Activated CD4-positive, alpha-beta T cell treated with anti-CD3 and anti-CD28 coated beads, Interleukin-2, amount 10 ng/mL, durations not matched to agents 24 days and 14 days (primary cell): ENCODE measurements around the gene SLC17A9. TPM values are rescaled to one million over a fixed set of nuclear protein-coding genes. Genes with fewer than 3 reads are reported as not detected.

Experiments used
- DNase-seq: peaks from one replicate; pipeline ENCODE4 v3.0.0; 2022
- H3K27ac Mint-ChIP-seq: one replicate; pipeline ENCODE4 v1.8.0; 2022; ENCODE audit warnings: mild to moderate bottlenecking, mixed read lengths
- H3K27me3 Mint-ChIP-seq: one replicate; pipeline ENCODE4 v1.8.0; 2022; ENCODE audit warnings: mixed read lengths
- H3K36me3 Mint-ChIP-seq: one replicate; pipeline ENCODE4 v1.8.0; 2022; ENCODE audit warnings: low read depth, mild to moderate bottlenecking, mixed read lengths
- H3K4me1 Mint-ChIP-seq: one replicate; pipeline ENCODE4 v1.8.0; 2021; ENCODE audit warnings: mixed read lengths
- H3K4me3 Mint-ChIP-seq: one replicate; pipeline ENCODE4 v1.8.0; 2022; ENCODE audit warnings: mild to moderate bottlenecking, moderate library complexity, mixed read lengths
- H3K9me3 Mint-ChIP-seq: one replicate; pipeline ENCODE4 v1.8.0; 2021; ENCODE audit warnings: mixed read lengths
- intact Hi-C: fragments of 100-400 bp; cut with micrococcal nuclease; formaldehyde crosslinking; loops from one replicate; pipeline ENCODE4 v1.15.1; 2023
- total RNA-seq: library from RNA; stranded (reverse); gene quantifications from 2 replicates; pipeline ENCODE4 v1.2.3, GENCODE V29; 2022

The SLC17A9 gene
- total RNA-seq, 1 donor from 2014 or later, result 13.0 TPM

GRCh38 chr20:62951143-62951895 lies 1.2 kb upstream of the SLC17A9 start:
- no peaks in the 10 kb centered on the region for H3K9me3 Mint-ChIP-seq
- peaks cover 18% of the 10 kb centered on the region for H3K4me1 Mint-ChIP-seq
- H3K4me3 Mint-ChIP-seq, result no peak overlapping the region
- H3K36me3 Mint-ChIP-seq, result peaks cover 44% of the 10 kb centered on the region
- peak overlapping the region; percentile 1 for H3K27ac Mint-ChIP-seq
- H3K27me3 Mint-ChIP-seq, result no peaks in the 10 kb centered on the region
- intact Hi-C loops, result no loop called here
- no peak for DNase-seq

DNA sequence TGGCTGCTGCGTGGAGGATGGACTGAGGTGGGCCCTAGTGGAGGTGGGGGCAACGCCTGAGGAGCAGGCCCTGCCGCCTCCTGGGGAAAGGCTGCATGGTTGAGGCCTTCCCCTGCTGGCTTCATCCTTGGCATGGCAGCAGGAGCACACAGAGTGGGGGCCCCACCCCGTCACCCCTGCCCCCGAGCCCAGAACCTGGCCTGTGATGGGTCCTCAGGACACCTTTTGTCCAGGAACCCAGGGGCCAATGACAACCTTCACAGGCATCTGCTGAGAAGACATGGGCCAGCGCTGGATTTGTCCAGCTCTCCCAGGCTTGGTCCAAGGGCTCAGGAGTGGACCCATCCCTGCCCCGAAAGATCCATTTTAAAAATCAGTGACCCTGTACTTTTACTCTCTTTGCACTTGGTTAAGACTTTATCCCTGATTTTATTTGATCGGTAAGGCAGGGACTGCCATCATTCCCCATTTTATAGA lies 575 bp upstream of the SLC17A9 start:
- Mint-ChIP-seq H3K27me3 (no peaks in the 10 kb centered on the region), H3K27ac (peak overlapping the region; percentile 53), H3K9me3 (no peaks in the 10 kb centered on the region), H3K4me1 (peaks cover 18% of the 10 kb centered on the region), H3K4me3 (peak overlapping the region; percentile 82), H3K36me3 (peaks cover 37% of the 10 kb centered on the region)
- intact Hi-C loops, result loop anchor here (2.0 kb wide), 1 partner anchor 13 kb away; the partner anchor contains the start of gene GID8
- no peak for DNase-seq

GRCh38 chr20:62952968-62953838 lies 694 bp downstream of the SLC17A9 start:
- no peak for DNase-seq
- peaks cover 18% of the 10 kb centered on the region for H3K4me1 Mint-ChIP-seq
- H3K9me3 Mint-ChIP-seq, result no peaks in the 10 kb centered on the region
- H3K27me3 Mint-ChIP-seq, result no peaks in the 10 kb centered on the region
- H3K27ac Mint-ChIP-seq, result peak overlapping the region; percentile 89
- H3K4me3 Mint-ChIP-seq, result peak overlapping the region; percentile 82
- intact Hi-C loops, result loop anchor here (2.0 kb wide), 1 partner anchor 14 kb away; the partner anchor contains the start of gene GID8
- H3K36me3 Mint-ChIP-seq, result peaks cover 25% of the 10 kb centered on the region

DNA sequence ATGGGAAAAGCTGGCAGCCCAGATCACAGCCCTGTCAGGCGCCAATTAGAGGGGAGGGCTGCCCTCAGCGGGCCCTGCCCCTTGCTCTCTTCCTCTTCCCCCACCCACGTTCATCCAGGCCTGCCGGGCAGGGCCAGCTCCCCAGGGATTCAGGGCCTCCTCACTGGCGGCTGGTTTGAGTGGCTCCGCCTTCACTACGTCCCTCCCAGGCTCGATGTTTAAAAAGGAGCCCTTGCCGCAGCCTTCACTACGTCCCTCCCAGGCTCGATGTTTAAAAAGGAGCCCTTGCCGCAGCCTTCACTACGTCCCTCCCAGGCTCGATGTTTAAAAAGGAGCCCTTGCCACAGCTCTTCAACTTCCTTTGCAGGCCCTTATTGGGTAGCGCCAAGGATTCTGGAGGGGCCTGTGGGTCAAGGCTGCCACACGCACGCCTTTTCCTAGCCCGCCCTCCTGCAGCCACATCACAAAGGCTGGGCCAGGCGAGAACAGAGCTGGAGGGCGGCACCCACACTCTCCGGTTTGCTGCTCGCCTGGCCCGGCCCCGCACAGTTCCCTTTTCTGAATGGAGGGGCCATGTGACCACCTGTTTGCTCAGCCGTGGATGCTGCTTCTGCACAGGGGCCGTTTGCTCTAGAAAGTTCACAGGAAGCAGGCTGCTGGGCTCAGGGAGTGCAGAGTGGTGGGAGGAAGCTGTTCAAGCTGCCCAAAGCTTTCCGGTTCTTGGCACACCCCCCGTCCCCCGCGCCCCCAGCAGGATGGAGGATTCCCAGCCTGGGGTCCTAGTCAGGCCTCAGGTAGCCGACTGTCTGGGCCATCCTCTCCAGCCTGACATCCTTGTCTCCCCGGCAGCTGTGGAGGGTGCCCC lies 1.6 kb downstream of the SLC17A9 start:
- no peaks in the 10 kb centered on the region for H3K9me3 Mint-ChIP-seq
- peak; percentile 92 for DNase-seq
- peak overlapping the region; percentile 82 for H3K4me3 Mint-ChIP-seq
- H3K27ac Mint-ChIP-seq, result peak overlapping the region; percentile 89
- no peaks in the 10 kb centered on the region for H3K27me3 Mint-ChIP-seq
- intact Hi-C loops, result loop anchor here (2.0 kb wide), 1 partner anchor 15 kb away; the partner anchor contains the start of gene GID8
- peaks cover 18% of the 10 kb centered on the region for H3K4me1 Mint-ChIP-seq
- peaks cover 16% of the 10 kb centered on the region for H3K36me3 Mint-ChIP-seq

GRCh38 chr20:62955519-62956386 lies 3.2 kb downstream of the SLC17A9 start:
- peaks cover 18% of the 10 kb centered on the region for H3K4me1 Mint-ChIP-seq
- no peak overlapping the region for H3K4me3 Mint-ChIP-seq
- no peak overlapping the region for H3K27ac Mint-ChIP-seq
- no peak for DNase-seq
- intact Hi-C loops, result no loop called here
- H3K36me3 Mint-ChIP-seq, result peaks cover 3% of the 10 kb centered on the region
- H3K9me3 Mint-ChIP-seq, result no peaks in the 10 kb centered on the region
- no peaks in the 10 kb centered on the region for H3K27me3 Mint-ChIP-seq

GRCh38 chr20:62956387-62957135 lies 4.1 kb downstream of the SLC17A9 start:
- peaks cover 15% of the 10 kb centered on the region for H3K4me1 Mint-ChIP-seq
- no peak overlapping the region for H3K4me3 Mint-ChIP-seq
- H3K36me3 Mint-ChIP-seq, result no peaks in the 10 kb centered on the region
- H3K9me3 Mint-ChIP-seq, result no peaks in the 10 kb centered on the region
- no peak overlapping the region for H3K27ac Mint-ChIP-seq
- intact Hi-C loops, result no loop called here
- DNase-seq, result no peak
- H3K27me3 Mint-ChIP-seq, result no peaks in the 10 kb centered on the region

DNA sequence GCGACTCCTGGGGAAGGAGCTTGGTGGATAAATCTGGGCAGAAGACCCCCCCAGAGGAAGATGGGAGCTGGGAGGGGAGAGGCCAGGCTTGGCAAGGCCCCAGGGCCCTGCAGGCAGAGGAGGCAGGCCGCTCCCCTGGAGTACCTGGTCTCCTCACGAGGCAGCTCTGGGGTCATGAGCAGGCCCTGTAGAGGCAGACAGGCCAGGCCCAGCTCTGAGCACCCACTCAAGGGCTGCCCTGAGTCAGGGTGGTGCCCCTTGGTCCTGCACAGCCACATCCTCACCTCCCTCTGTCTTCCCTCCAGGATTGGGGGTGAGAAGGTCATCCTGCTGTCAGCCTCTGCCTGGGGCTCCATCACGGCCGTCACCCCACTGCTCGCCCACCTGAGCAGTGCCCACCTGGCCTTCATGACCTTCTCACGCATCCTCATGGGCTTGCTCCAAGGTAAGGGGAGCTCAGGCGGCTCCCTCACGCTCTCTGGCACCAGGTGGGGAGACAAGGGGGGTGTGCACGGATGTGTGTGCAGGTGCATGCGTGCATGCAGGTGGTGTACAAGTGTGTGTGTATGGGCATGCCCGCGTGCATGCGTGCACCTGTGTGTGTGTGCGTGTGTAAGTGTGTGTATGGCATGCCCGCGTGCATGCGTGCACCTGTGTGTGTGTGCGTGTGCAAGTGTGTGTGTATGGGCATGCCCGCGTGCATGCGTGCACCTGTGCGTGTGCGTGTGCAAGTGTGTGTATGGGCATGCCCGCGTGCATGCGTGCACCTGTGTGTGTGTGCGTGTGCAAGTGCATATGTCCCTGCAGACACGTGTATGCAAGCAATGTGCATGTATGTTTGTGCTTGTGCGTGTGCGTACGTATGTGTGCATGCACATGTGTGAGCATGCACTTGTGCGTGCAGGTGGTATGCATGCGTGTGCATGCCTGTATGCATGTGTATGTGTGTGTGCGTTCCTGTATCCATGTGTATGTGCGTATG lies 4.9 kb downstream of the SLC17A9 start:
- H3K27me3 Mint-ChIP-seq, result no peaks in the 10 kb centered on the region
- H3K4me3 Mint-ChIP-seq, result no peak overlapping the region
- intact Hi-C loops, result no loop called here
- H3K4me1 Mint-ChIP-seq, result peaks cover 11% of the 10 kb centered on the region
- H3K27ac Mint-ChIP-seq, result peak overlapping the region; percentile 41
- DNase-seq, result no peak
- no peaks in the 10 kb centered on the region for H3K36me3 Mint-ChIP-seq
- H3K9me3 Mint-ChIP-seq, result no peaks in the 10 kb centered on the region

GRCh38 chr20:62958388-62959100 lies 6.0 kb downstream of the SLC17A9 start:
- Mint-ChIP-seq H3K4me3 (no peak overlapping the region), H3K9me3 (no peaks in the 10 kb centered on the region), H3K27me3 (no peaks in the 10 kb centered on the region), H3K36me3 (no peaks in the 10 kb centered on the region), H3K4me1 (peaks cover 9% of the 10 kb centered on the region), H3K27ac (no peak overlapping the region)
- no peak for DNase-seq
- intact Hi-C loops, result no loop called here

DNA sequence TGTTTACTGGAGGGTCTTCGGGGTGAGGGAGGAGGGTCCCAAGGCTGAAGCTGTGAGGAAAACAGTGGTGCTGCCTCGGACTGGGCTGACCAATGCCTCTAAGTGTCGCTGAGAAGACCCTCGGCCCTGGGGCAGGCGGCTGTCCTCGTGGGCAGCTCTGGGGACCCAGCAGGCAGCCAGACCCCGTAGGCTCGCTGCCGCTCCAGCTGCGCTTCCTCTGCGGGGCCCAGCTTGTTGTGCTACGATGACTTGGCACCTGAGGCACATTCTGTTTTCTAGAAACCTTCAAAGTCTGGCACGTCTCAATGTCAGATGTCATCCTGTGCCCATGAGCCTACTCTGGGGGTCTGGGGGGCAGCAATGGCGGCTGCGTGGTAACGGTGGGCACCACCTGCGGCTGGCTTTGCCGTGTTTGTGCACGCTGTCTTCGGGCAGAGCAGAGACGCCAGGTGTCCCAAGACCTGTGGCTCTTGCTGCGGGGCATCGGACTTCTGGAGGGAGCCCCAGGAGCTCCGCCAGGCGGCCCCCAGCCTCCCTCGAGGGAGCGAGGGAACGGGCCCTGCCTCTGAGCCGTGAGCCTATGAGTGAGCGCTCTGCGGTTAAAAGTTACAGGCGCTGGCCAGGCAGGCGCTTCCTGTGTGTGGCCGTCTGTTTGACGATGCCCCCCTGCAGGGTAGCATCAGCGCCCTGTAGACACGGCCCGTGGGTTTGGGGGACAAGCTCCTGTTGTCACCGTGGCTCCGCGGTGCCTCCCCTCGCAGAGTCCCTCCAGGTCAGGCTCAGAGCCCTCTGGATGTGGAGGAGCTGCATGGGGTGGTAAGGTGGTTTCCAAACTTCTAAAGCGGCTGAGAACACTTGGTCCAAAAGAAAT lies 6.8 kb downstream of the SLC17A9 start:
- intact Hi-C loops, result no loop called here
- no peaks in the 10 kb centered on the region for H3K9me3 Mint-ChIP-seq
- no peak overlapping the region for H3K4me3 Mint-ChIP-seq
- H3K36me3 Mint-ChIP-seq, result no peaks in the 10 kb centered on the region
- H3K27ac Mint-ChIP-seq, result no peak overlapping the region
- H3K27me3 Mint-ChIP-seq, result no peaks in the 10 kb centered on the region
- H3K4me1 Mint-ChIP-seq, result peaks cover 3% of the 10 kb centered on the region
- DNase-seq, result no peak

- Mint-ChIP-seq H3K9me3 (no peaks in the 10 kb centered on the region), H3K27ac (no peak overlapping the region), H3K4me1 (no peaks in the 10 kb centered on the region), H3K4me3 (no peak overlapping the region), H3K36me3 (no peaks in the 10 kb centered on the region), H3K27me3 (no peaks in the 10 kb centered on the region)
- intact Hi-C loops, result no loop called here
- DNase-seq, result no peak
Observed at GRCh38 chr20:62959998-62960436, 7.5 kb downstream of the SLC17A9 start.
